Neuron (in vitro differentiated cells): Measurements from ENCODE around the gene FHDC1.

ENCODE experiments used
- H2AFZ ChIP-seq: one replicate; pipeline ENCODE4 v1.6.1; 2013; ENCODE audit warnings: low read depth, mild to moderate bottlenecking, inconsistent platforms, low read length, moderate library complexity
- H3K27me3 ChIP-seq: one replicate; pipeline ENCODE4 v1.6.1; 2013; ENCODE audit warnings: low read length; ENCODE audit not compliant: insufficient read depth
- H3K36me3 ChIP-seq: one replicate; pipeline ENCODE4 v1.6.1; 2013; ENCODE audit warnings: low read length; ENCODE audit not compliant: insufficient read depth
- H3K4me1 ChIP-seq: one replicate; pipeline ENCODE4 v1.6.1; 2013; ENCODE audit warnings: low read length; ENCODE audit not compliant: insufficient read depth
- H3K4me3 ChIP-seq: 2 replicates; pipeline ENCODE4 v1.5.1; 2013; ENCODE audit warnings: mild to moderate bottlenecking, low read length, moderate library complexity
- H3K9me3 ChIP-seq: one replicate; pipeline ENCODE4 v1.6.1; 2013; ENCODE audit warnings: low read length

Gene FHDC1

GRCh38 chr4:152970102-152970820, 34.1 kb downstream of the FHDC1 start:
- no peak overlapping the region for H2AFZ ChIP-seq
- no peak overlapping the region for H3K4me3 ChIP-seq
- H3K4me1 ChIP-seq: peaks cover 5% of the 10 kb centered on the region
- H3K9me3 ChIP-seq: no peaks in the 10 kb centered on the region
- H3K27me3 ChIP-seq: no peaks in the 10 kb centered on the region
- H3K36me3 ChIP-seq: no peaks in the 10 kb centered on the region

- no peak overlapping the region for H2AFZ ChIP-seq
- no peaks in the 10 kb centered on the region for H3K9me3 ChIP-seq
- H3K36me3 ChIP-seq: no peaks in the 10 kb centered on the region
- H3K4me3 ChIP-seq: no peak overlapping the region
- H3K4me1 ChIP-seq: peaks cover 5% of the 10 kb centered on the region
- no peaks in the 10 kb centered on the region for H3K27me3 ChIP-seq
Observed at GRCh38 chr4:152971053-152971452, 34.9 kb downstream of the FHDC1 start.

GRCh38 chr4:152972821-152973628, 36.9 kb downstream of the FHDC1 start:
- Histone ChIP-seq H3K27me3 (no peaks in the 10 kb centered on the region), H3K9me3 (no peaks in the 10 kb centered on the region), H3K4me1 (peaks cover 5% of the 10 kb centered on the region), H3K4me3 (no peak overlapping the region), H3K36me3 (no peaks in the 10 kb centered on the region), H2AFZ (no peak overlapping the region)

GRCh38 chr4:152973629-152974467, 37.7 kb downstream of the FHDC1 start:
- Histone ChIP-seq H3K27me3 (no peaks in the 10 kb centered on the region), H3K4me1 (peaks cover 5% of the 10 kb centered on the region), H3K4me3 (no peak overlapping the region), H3K9me3 (no peaks in the 10 kb centered on the region), H2AFZ (no peak overlapping the region), H3K36me3 (no peaks in the 10 kb centered on the region)

- no peak overlapping the region for H2AFZ ChIP-seq
- peaks cover 5% of the 10 kb centered on the region for H3K4me1 ChIP-seq
- no peak overlapping the region for H3K4me3 ChIP-seq
- H3K27me3 ChIP-seq: no peaks in the 10 kb centered on the region
- H3K36me3 ChIP-seq: no peaks in the 10 kb centered on the region
- no peaks in the 10 kb centered on the region for H3K9me3 ChIP-seq
Observed at GRCh38 chr4:152974468-152975379, 38.6 kb downstream of the FHDC1 start.

- H2AFZ ChIP-seq: no peak overlapping the region
Observed at GRCh38 chr4:152975380-152976211, 39.5 kb downstream of the FHDC1 start.

GRCh38 chr4:152976212-152976761, 40.2 kb downstream of the FHDC1 start:
- Histone ChIP-seq H3K9me3 (no peaks in the 10 kb centered on the region), H3K27me3 (peaks cover 3% of the 10 kb centered on the region), H3K4me1 (peaks cover 5% of the 10 kb centered on the region), H2AFZ (no peak overlapping the region), H3K4me3 (no peak overlapping the region), H3K36me3 (no peaks in the 10 kb centered on the region)

More at GRCh38 chr4:152975380-152976211, 39.5 kb downstream of the FHDC1 start:
- no peaks in the 10 kb centered on the region for H3K36me3 ChIP-seq
- no peaks in the 10 kb centered on the region for H3K27me3 ChIP-seq
- no peak overlapping the region for H3K4me3 ChIP-seq
- no peaks in the 10 kb centered on the region for H3K9me3 ChIP-seq
- peaks cover 5% of the 10 kb centered on the region for H3K4me1 ChIP-seq

GRCh38 chr4:152979731-152980330, 43.7 kb downstream of the FHDC1 start:
- Histone ChIP-seq H3K36me3 (no peaks in the 10 kb centered on the region), H3K9me3 (no peaks in the 10 kb centered on the region), H3K4me3 (no peak overlapping the region), H2AFZ (no peak overlapping the region), H3K27me3 (peaks cover 9% of the 10 kb centered on the region), H3K4me1 (peaks cover 11% of the 10 kb centered on the region)

- no peaks in the 10 kb centered on the region for H3K9me3 ChIP-seq
- H3K36me3 ChIP-seq: no peaks in the 10 kb centered on the region
- H3K27me3 ChIP-seq: peaks cover 9% of the 10 kb centered on the region
- no peak overlapping the region for H2AFZ ChIP-seq
- no peak overlapping the region for H3K4me3 ChIP-seq
- H3K4me1 ChIP-seq: peaks cover 11% of the 10 kb centered on the region
Observed at GRCh38 chr4:152981278-152981677, 45.2 kb downstream of the FHDC1 start.

- peaks cover 9% of the 10 kb centered on the region for H3K27me3 ChIP-seq
- no peaks in the 10 kb centered on the region for H3K36me3 ChIP-seq
- no peak overlapping the region for H3K4me3 ChIP-seq
- peaks cover 11% of the 10 kb centered on the region for H3K4me1 ChIP-seq
- no peaks in the 10 kb centered on the region for H3K9me3 ChIP-seq
- no peak overlapping the region for H2AFZ ChIP-seq
Observed at GRCh38 chr4:152981842-152982241, 45.7 kb downstream of the FHDC1 start.

GRCh38 chr4:152983221-152983620, 47.1 kb downstream of the FHDC1 start:
- no peaks in the 10 kb centered on the region for H3K36me3 ChIP-seq
- no peak overlapping the region for H2AFZ ChIP-seq
- H3K9me3 ChIP-seq: no peaks in the 10 kb centered on the region
- no peak overlapping the region for H3K4me3 ChIP-seq
- peaks cover 9% of the 10 kb centered on the region for H3K27me3 ChIP-seq
- H3K4me1 ChIP-seq: peaks cover 11% of the 10 kb centered on the region
